GM15510 (cell line): ENCODE data around the gene EZH2.

Source experiments
- POLR2A ChIP-seq: IDR thresholded peaks from 3 replicates; pipeline ENCODE4 v1.6.1; 2011; ENCODE audit warnings: borderline replicate concordance; ENCODE audit not compliant: insufficient read length; ENCODE audit errors: extremely low read depth

The EZH2 gene

GRCh38 chr7:148884049-148884298 is at the start of gene EZH2:
EZH2 (minus strand) TSS chr7:148884291; CDS start chr7:148847298, 36,993 bp downstream.
- peak; percentile 91 for TF ChIP-seq POLR2A

GRCh38 chr7:148931470-148931869 is 47.4 kb upstream of the EZH2 start:
- TF ChIP-seq POLR2A: no peak

GRCh38 chr7:148930335-148930734 is 46.2 kb upstream of the EZH2 start:
- no peak for TF ChIP-seq POLR2A

- TF ChIP-seq POLR2A: no peak
These were observed 45.1 kb upstream of the EZH2 start for GRCh38 chr7:148929176-148929575.

GRCh38 chr7:148927123-148928045 is 43.3 kb upstream of the EZH2 start:
- TF ChIP-seq POLR2A: no peak

- no peak for TF ChIP-seq POLR2A
These were observed 41.7 kb upstream of the EZH2 start for GRCh38 chr7:148925836-148926235.

GRCh38 chr7:148924011-148924410 is 39.9 kb upstream of the EZH2 start:
- no peak for TF ChIP-seq POLR2A

- TF ChIP-seq POLR2A: no peak
These were observed 37.7 kb upstream of the EZH2 start for GRCh38 chr7:148921806-148922205.

GRCh38 chr7:148921189-148921588 is 37.1 kb upstream of the EZH2 start:
- no peak for TF ChIP-seq POLR2A

- no peak for TF ChIP-seq POLR2A
These were observed 35.8 kb upstream of the EZH2 start for GRCh38 chr7:148919859-148920258.

- no peak for TF ChIP-seq POLR2A
These were observed 34.0 kb upstream of the EZH2 start for GRCh38 chr7:148918058-148918596.

- TF ChIP-seq POLR2A: no peak
These were observed 32.1 kb upstream of the EZH2 start for GRCh38 chr7:148916186-148916585.

GRCh38 chr7:148915211-148915610 is 31.1 kb upstream of the EZH2 start:
- TF ChIP-seq POLR2A: no peak

- no peak for TF ChIP-seq POLR2A
These were observed 30.2 kb upstream of the EZH2 start for GRCh38 chr7:148914208-148914777.

- no peak for TF ChIP-seq POLR2A
These were observed 28.9 kb upstream of the EZH2 start for GRCh38 chr7:148912758-148913541.

- no peak for TF ChIP-seq POLR2A
These were observed 28.1 kb upstream of the EZH2 start for GRCh38 chr7:148912151-148912550.

GRCh38 chr7:148911626-148912025 is 27.5 kb upstream of the EZH2 start:
- no peak for TF ChIP-seq POLR2A
